ENCODE results near the gene TRIM40.
A peak's percentile ranks its signal among the peaks of the same experiment; 100 is the strongest.

The TRIM40 gene

GRCh38 chr6:30135757-30136156, at the start of gene TRIM40:
TRIM40 (plus strand) TSS chr6:30136140; CDS start chr6:30137037, 897 bp downstream.
- no peak for DNase-seq

- DNase-seq = no peak
Observed at GRCh38 chr6:30087876-30088275, 48.1 kb upstream of the TRIM40 start.

- DNase-seq = no peak
Observed at GRCh38 chr6:30091577-30092381, 44.2 kb upstream of the TRIM40 start.

GRCh38 chr6:30092852-30093543, 42.9 kb upstream of the TRIM40 start:
- DNase-seq = no peak

GRCh38 chr6:30093951-30094661, 41.8 kb upstream of the TRIM40 start:
- no peak for DNase-seq

- no peak for DNase-seq
Observed at GRCh38 chr6:30096829-30097228, 39.1 kb upstream of the TRIM40 start.

GRCh38 chr6:30097902-30098768, 37.8 kb upstream of the TRIM40 start:
- DNase-seq = no peak

- DNase-seq = no peak
Observed at GRCh38 chr6:30100154-30100553, 35.8 kb upstream of the TRIM40 start.

- no peak for DNase-seq
Observed at GRCh38 chr6:30100585-30101443, 35.1 kb upstream of the TRIM40 start.

GRCh38 chr6:30101444-30102413, 34.2 kb upstream of the TRIM40 start:
- DNase-seq = peak; percentile 17

GRCh38 chr6:30102414-30102969, 33.4 kb upstream of the TRIM40 start:
- no peak for DNase-seq

GRCh38 chr6:30102970-30103871, 32.7 kb upstream of the TRIM40 start:
- peak; percentile 74 for DNase-seq

GRCh38 chr6:30103872-30104179, 32.1 kb upstream of the TRIM40 start:
- no peak for DNase-seq

GRCh38 chr6:30104661-30105060, 31.3 kb upstream of the TRIM40 start:
- no peak for DNase-seq

GRCh38 chr6:30111266-30111856, 24.6 kb upstream of the TRIM40 start:
- no peak for DNase-seq

- DNase-seq = no peak
Observed at GRCh38 chr6:30112402-30112994, 23.4 kb upstream of the TRIM40 start.

- DNase-seq = no peak
Observed at GRCh38 chr6:30113003-30113759, 22.8 kb upstream of the TRIM40 start, which contains the start of gene TRIM31. TRIM31 (minus strand) TSS chr6:30113090; CDS start chr6:30112805, 285 bp downstream.

Measured in NCI-H1105 treated with DMSO at 0.1 percent for 48 hours (cell line).